Kidney epithelial cell (primary cell): ENCODE data around the gene SPOCK1. TPM values are rescaled to one million over a fixed set of nuclear protein-coding genes. Genes with fewer than 3 reads are reported as not detected.
"Not testable (repeated sequence)": the region's sequence is repeated elsewhere in the genome, so short reads cannot be mapped to it uniquely, and the experiment has no call there.

ENCODE experiments used
- DNase-seq: peaks from one replicate; pipeline ENCODE4 v3.0.0-alpha.2; 2010; ENCODE audit warnings: low read depth
- H3K27me3 ChIP-seq: 2 replicates; pipeline ENCODE4 v1.6.0; 2011; ENCODE audit warnings: low read length; ENCODE audit not compliant: control insufficient read depth, insufficient read depth
- H3K36me3 ChIP-seq: 2 replicates; pipeline ENCODE4 v1.5.1; 2011; ENCODE audit warnings: low read length; ENCODE audit not compliant: control insufficient read depth, insufficient read depth
- H3K4me3 ChIP-seq: 2 replicates; pipeline ENCODE4 v1.5.1; 2011; ENCODE audit warnings: low read depth, mild to moderate bottlenecking, control low read depth, low read length
- total RNA-seq: library from RNA; depleted of rRNA; stranded (reverse); fragments of >200 nt; gene quantifications from 2 replicates; pipeline ENCODE4 v1.2.3, GENCODE V29; 2015
- TF ChIP-seq, protein P1 (sequence below): IDR thresholded peaks from 2 replicates; pipeline ENCODE4 v1.5.1; 2011; ENCODE audit warnings: mild to moderate bottlenecking, moderate library complexity, low read length, control low read depth, inconsistent platforms; ENCODE audit not compliant: insufficient read depth, poor library complexity, severe bottlenecking

The SPOCK1 gene
- total RNA-seq, 1 donor from 2014 or later, result 13.1 TPM

DNA sequence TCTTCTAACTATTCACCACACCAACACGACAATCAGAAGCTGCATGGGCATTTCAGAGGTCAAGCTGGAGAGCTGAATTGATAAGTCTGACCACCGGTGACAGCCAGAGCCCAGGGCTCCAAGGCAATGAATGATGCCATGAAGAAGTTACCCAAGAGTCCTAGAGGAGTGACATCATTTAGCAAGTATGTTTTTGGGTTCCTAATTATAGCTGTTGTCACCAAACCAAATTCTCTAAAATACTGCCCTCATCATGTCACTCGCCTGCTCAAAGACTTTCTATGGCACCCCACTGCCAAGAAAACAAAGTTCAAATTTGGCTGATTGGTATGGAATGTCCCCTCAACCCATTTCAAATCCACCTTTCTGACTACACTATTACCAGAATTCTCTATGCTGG lies 235.1 kb downstream of the SPOCK1 start:
- Histone ChIP-seq H3K27me3 (no peaks in the 10 kb centered on the region), H3K36me3 (no peaks in the 10 kb centered on the region)

DNA sequence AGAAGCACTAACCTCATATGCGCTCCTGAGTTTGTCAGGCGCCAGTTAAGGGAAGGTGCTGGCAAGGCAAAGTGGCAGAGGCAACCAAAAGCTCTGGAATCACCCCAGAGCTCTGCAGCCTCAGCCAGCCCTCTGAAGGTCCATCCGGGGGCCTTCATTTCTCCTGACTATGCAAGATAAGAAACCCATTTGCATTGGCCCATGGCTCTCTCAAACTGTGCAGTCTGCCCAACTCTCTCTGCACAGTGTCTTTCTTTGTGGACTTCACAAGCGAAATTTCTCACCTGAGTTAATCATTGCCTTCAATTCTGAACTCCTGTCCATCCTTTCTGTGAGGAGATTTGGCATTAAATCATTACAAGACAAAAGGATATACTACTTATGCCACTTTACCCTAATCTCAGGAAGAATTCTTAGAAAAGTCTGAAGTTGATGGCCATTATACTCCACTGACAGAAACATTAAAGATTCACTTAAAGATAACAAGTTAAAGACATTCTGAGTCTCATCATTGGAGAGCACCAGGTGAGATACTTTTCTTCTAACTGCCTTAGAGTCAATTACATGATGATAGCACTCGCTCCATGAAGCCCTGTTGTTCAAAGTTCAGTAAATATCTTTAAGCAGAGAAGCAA lies 235.6 kb downstream of the SPOCK1 start:
- Histone ChIP-seq H3K27me3 (no peaks in the 10 kb centered on the region), H3K36me3 (no peaks in the 10 kb centered on the region), H3K4me3 (no peak overlapping the region)
- no peak for DNase-seq
- TF ChIP-seq, protein P1, sequence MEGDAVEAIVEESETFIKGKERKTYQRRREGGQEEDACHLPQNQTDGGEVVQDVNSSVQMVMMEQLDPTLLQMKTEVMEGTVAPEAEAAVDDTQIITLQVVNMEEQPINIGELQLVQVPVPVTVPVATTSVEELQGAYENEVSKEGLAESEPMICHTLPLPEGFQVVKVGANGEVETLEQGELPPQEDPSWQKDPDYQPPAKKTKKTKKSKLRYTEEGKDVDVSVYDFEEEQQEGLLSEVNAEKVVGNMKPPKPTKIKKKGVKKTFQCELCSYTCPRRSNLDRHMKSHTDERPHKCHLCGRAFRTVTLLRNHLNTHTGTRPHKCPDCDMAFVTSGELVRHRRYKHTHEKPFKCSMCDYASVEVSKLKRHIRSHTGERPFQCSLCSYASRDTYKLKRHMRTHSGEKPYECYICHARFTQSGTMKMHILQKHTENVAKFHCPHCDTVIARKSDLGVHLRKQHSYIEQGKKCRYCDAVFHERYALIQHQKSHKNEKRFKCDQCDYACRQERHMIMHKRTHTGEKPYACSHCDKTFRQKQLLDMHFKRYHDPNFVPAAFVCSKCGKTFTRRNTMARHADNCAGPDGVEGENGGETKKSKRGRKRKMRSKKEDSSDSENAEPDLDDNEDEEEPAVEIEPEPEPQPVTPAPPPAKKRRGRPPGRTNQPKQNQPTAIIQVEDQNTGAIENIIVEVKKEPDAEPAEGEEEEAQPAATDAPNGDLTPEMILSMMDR, result no peak

More for the DNA sequence above, 235.1 kb downstream of the SPOCK1 start:
- H3K4me3 ChIP-seq, result no peak overlapping the region
- TF ChIP-seq, protein P1, result no peak
- no peak for DNase-seq

DNA sequence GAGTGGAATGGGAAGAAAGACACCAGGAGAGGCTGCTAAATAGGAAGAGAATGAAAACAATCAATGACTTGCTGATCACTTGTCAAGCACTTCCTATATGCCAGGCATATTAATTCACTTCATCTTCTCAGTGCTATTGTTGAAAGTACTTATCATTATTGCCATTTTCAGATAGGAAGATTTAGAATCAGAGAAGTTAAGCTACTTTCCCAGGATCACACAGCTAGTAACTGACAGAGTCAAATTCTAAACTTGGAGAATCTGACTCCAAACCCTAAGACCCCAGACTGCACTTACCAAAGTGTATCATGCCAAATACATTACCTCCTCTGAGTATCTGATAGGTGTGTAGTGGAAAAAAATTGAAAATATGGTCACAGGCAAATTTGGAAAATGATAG lies 236.3 kb downstream of the SPOCK1 start:
- DNase-seq, result no peak
- no peak overlapping the region for H3K4me3 ChIP-seq
- no peaks in the 10 kb centered on the region for H3K27me3 ChIP-seq
- TF ChIP-seq, protein P1, result no peak
- no peaks in the 10 kb centered on the region for H3K36me3 ChIP-seq

DNA sequence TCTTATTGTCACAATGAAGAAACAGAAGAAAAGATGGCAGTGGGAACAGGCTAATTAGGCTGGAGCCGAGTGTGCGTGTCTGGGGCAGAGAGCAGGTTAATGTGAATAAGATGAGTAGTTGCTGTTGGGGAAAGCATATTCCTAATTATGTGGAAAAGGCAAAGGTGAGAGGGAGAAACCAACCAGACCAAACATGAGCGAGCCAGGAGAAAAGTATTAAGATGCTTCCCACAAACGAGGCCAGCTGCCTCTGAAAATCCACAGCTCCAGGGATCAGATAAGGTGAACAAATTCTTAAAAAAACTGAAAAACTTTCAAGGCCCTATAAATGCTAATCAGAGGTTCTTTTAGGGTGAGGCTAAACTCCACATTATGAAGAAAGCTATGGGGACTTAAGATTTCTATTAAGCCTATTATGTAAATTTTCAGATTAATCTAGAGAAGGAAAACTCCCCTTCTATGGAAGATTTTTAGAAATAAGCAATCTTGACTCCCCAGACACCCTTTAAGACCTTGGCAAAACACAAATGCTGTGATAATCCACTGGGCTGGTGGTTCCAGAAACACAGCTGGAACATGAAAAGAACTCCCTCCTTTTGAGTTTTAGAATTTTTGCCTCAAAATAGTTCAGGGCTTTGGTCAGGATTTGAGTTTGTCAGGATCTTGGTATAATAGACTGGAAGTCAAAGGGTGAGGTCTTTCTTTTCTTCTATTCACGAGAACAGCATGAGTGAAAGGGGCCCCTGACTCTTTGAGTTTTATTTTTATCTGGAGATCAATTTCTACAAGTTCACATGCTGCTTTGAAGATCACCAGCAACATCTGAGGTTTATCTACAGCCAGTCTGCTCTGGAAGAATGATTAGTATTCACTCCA lies 238.1 kb downstream of the SPOCK1 start:
- TF ChIP-seq, protein P1, result no peak
- Histone ChIP-seq H3K27me3 (no peaks in the 10 kb centered on the region), H3K36me3 (no peaks in the 10 kb centered on the region), H3K4me3 (no peak overlapping the region)
- DNase-seq, result no peak

DNA sequence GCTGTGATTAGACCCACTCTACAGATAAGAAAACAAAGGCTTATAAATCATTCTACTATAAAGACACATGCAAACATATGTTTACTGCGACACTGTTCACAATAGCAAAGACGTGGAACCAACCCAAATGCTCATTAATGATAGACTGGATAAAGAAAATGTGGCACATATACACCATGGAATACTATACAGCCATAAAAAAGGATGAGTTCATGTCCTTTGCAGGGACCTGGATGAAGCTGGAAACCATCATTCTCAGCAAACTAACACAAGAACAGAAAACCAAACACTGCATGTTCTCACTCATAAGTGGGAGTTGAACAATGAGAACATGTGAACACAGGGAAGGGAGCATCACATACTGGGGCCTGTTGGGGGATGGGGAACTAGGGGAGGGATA lies 240.0 kb downstream of the SPOCK1 start:
- not testable (repeated sequence) for H3K36me3 ChIP-seq, DNase-seq, H3K27me3 ChIP-seq, H3K4me3 ChIP-seq
